Sigmoid colon (tissue), 4 donors: ENCODE results near the gene NRBP1.

Experiments used
- CTCF ChIP-seq, 4 experiments: fragments of 450-650 bp in 3 of 4; fragments of 200-600 bp in 1 of 4; IDR thresholded peaks; one replicate each; pipeline ENCODE4 v1.5.1; 2016 to 2019; ENCODE audit warnings: antibody characterized with exemption in 4 of 4, mild to moderate bottlenecking in 3 of 4, moderate library complexity in 2 of 4
- EP300 ChIP-seq, 4 donors: sonication (generic); formaldehyde crosslinking; IDR thresholded peaks; one replicate each; pipeline ENCODE4 v1.6.1; 2017; ENCODE audit warnings: antibody characterized with exemption in 4 of 4
- POLR2A ChIP-seq, 2 donors: fragments of 450-650 bp; IDR thresholded peaks; one replicate each; pipeline ENCODE4 v1.6.1; 2016; ENCODE audit warnings: antibody characterized with exemption in 2 of 2, mild to moderate bottlenecking in 2 of 2, moderate library complexity in 2 of 2
- POLR2AphosphoS5 ChIP-seq, 4 donors: sonication (generic); formaldehyde crosslinking; IDR thresholded peaks; one replicate each; pipeline ENCODE4 v1.6.1; 2017; ENCODE audit warnings: antibody characterized with exemption in 4 of 4

GRCh38 chr2:27416151-27416550 is 12.3 kb upstream of the NRBP1 start:
- TF ChIP-seq POLR2A (IDR thresholded peaks at IDR 0.05) (no peak), CTCF (IDR thresholded peaks at IDR 0.05) (no peak), POLR2AphosphoS5 (IDR thresholded peaks at IDR 0.05) (no peak), EP300 (IDR thresholded peaks at IDR 0.05) (no peak)
